ENCODE data around the gene TRIP10. TPM values are rescaled to one million over a fixed set of nuclear protein-coding genes. Genes with fewer than 3 reads are reported as not detected.

Gene TRIP10
- polyA plus RNA-seq, 1 experiment: 51.5 TPM

- TF ChIP-seq CTCF (IDR thresholded peaks at IDR 0.05; ENCODE audit: insufficient read depth, low read depth, low read length): no peak
- no peak for DNase-seq (ENCODE audit: low read depth)
- H3K4me3 ChIP-seq (ENCODE audit: low read depth, low read length): no peak overlapping the region
- H3K36me3 ChIP-seq (ENCODE audit: control insufficient read depth, insufficient read depth, low read length): no peaks in the 10 kb centered on the region
- CTCF ChIA-PET: interaction anchor here (1.0 kb wide), 1 partner anchor 34 kb away, joined by 4 read pairs; no protein-coding TSS in a partner anchor
- H3K27me3 ChIP-seq (ENCODE audit: control insufficient read depth, insufficient read depth, low read length): no peaks in the 10 kb centered on the region
- POLR2A ChIA-PET: no interaction called here
These were observed 39.7 kb downstream of the TRIP10 start for GRCh38 chr19:6779206-6779605.

- no peak for TF ChIP-seq CTCF (IDR thresholded peaks at IDR 0.05; ENCODE audit: insufficient read depth, low read depth, low read length)
- CTCF ChIA-PET: no interaction called here
- POLR2A ChIA-PET: no interaction called here
- DNase-seq (ENCODE audit: low read depth): no peak
- H3K36me3 ChIP-seq (ENCODE audit: control insufficient read depth, insufficient read depth, low read length): no peaks in the 10 kb centered on the region
- no peaks in the 10 kb centered on the region for H3K27me3 ChIP-seq (ENCODE audit: control insufficient read depth, insufficient read depth, low read length)
- no peak overlapping the region for H3K4me3 ChIP-seq (ENCODE audit: low read depth, low read length)
These were observed 47.9 kb downstream of the TRIP10 start for GRCh38 chr19:6787393-6787792.

- Histone ChIP-seq H3K27me3 (ENCODE audit: control insufficient read depth, insufficient read depth, low read length) (no peaks in the 10 kb centered on the region), H3K36me3 (ENCODE audit: control insufficient read depth, insufficient read depth, low read length) (no peaks in the 10 kb centered on the region), H3K4me3 (ENCODE audit: low read depth, low read length) (no peak overlapping the region)
- ChIA-PET CTCF (no interaction called here), POLR2A (no interaction called here)
- no peak for TF ChIP-seq CTCF (IDR thresholded peaks at IDR 0.05; ENCODE audit: insufficient read depth, low read depth, low read length)
- DNase-seq (ENCODE audit: low read depth): no peak
These were observed 49.4 kb downstream of the TRIP10 start for GRCh38 chr19:6788896-6789295.

- H3K27me3 ChIP-seq (ENCODE audit: control insufficient read depth, insufficient read depth, low read length): no peaks in the 10 kb centered on the region
- ChIA-PET CTCF (no interaction called here), POLR2A (no interaction called here)
- H3K36me3 ChIP-seq (ENCODE audit: control insufficient read depth, insufficient read depth, low read length): no peaks in the 10 kb centered on the region
- no peak for DNase-seq (ENCODE audit: low read depth)
- no peak overlapping the region for H3K4me3 ChIP-seq (ENCODE audit: low read depth, low read length)
- TF ChIP-seq CTCF (IDR thresholded peaks at IDR 0.05; ENCODE audit: insufficient read depth, low read depth, low read length): no peak
These were observed 51.0 kb downstream of the TRIP10 start for GRCh38 chr19:6790194-6791128.

GRCh38 chr19:6791237-6791636, 51.8 kb downstream of the TRIP10 start:
- no peak for DNase-seq (ENCODE audit: low read depth)
- ChIA-PET POLR2A (no interaction called here), CTCF (no interaction called here)
- no peaks in the 10 kb centered on the region for H3K27me3 ChIP-seq (ENCODE audit: control insufficient read depth, insufficient read depth, low read length)
- no peak for TF ChIP-seq CTCF (IDR thresholded peaks at IDR 0.05; ENCODE audit: insufficient read depth, low read depth, low read length)
- H3K36me3 ChIP-seq (ENCODE audit: control insufficient read depth, insufficient read depth, low read length): no peaks in the 10 kb centered on the region
- no peak overlapping the region for H3K4me3 ChIP-seq (ENCODE audit: low read depth, low read length)

Data from BJ (cell line).